Neural cell (in vitro differentiated cells): ENCODE results near the gene OOSP1. TPM values are rescaled to one million over a fixed set of nuclear protein-coding genes. Genes with fewer than 3 reads are reported as not detected.
"Not testable (repeated sequence)": the region's sequence is repeated elsewhere in the genome, so short reads cannot be mapped to it uniquely, and the experiment has no call there.

ENCODE experiments used
- H2AFZ ChIP-seq: fragments of 200-600, 300-800 bp; sonication (generic), shearing (Covaris generic); 2 replicates; pipeline ENCODE4 v1.6.0; 2014; ENCODE audit warnings: low read depth, mild to moderate bottlenecking, antibody characterized with exemption, low read length, moderate library complexity
- H3F3A ChIP-seq: fragments of 200-600 bp; shearing (Covaris generic); 2 replicates; pipeline ENCODE4 v1.6.1; 2016; ENCODE audit warnings: mild to moderate bottlenecking, moderate library complexity, mixed read lengths, antibody characterized with exemption, low read length; ENCODE audit not compliant: insufficient read depth, poor library complexity, severe bottlenecking
- H3K27ac ChIP-seq: fragments of 200-600, 300-800 bp; sonication (generic), shearing (Covaris generic); 2 replicates; pipeline ENCODE4 v1.5.1; 2014; ENCODE audit warnings: mild to moderate bottlenecking, low read length, moderate library complexity
- H3K27me3 ChIP-seq: fragments of 300-800, 200-600 bp; sonication (generic), shearing (Covaris generic); 2 replicates; pipeline ENCODE4 v1.6.0; 2014; ENCODE audit warnings: mild to moderate bottlenecking, low read depth, low read length, moderate library complexity; ENCODE audit not compliant: insufficient read depth
- H3K36me3 ChIP-seq: fragments of 300-800, 200-600 bp; sonication (generic), shearing (Covaris generic); 2 replicates; pipeline ENCODE4 v1.5.1; 2014; ENCODE audit warnings: mild to moderate bottlenecking, antibody characterized with exemption, low read length, moderate library complexity; ENCODE audit not compliant: insufficient read depth
- H3K4me2 ChIP-seq: fragments of 300-800, 200-600 bp; sonication (generic), shearing (Covaris generic); 2 replicates; pipeline ENCODE4 v1.6.0; 2014; ENCODE audit warnings: mild to moderate bottlenecking, low read length
- H3K4me3 ChIP-seq: fragments of 300-800, 200-600 bp; sonication (generic), shearing (Covaris generic); 2 replicates; pipeline ENCODE4 v1.5.1; 2014; ENCODE audit warnings: mild to moderate bottlenecking, low read length, moderate library complexity
- H3K79me2 ChIP-seq: fragments of 200-600 bp; shearing (Covaris generic); replicated peaks from 2 replicates; pipeline ENCODE4 v1.6.0; 2014; ENCODE audit warnings: mild to moderate bottlenecking, low read length, moderate library complexity; ENCODE audit not compliant: insufficient read depth
- H3K9ac ChIP-seq: fragments of 300-800, 200-600 bp; sonication (generic), shearing (Covaris generic); 2 replicates; pipeline ENCODE4 v1.6.1; 2016; ENCODE audit warnings: mild to moderate bottlenecking, low read length, mixed read lengths
- H3K9me2 ChIP-seq: fragments of 200-600 bp; shearing (Covaris generic); 2 replicates; pipeline ENCODE4 v1.6.1; 2016; ENCODE audit warnings: mild to moderate bottlenecking, low read length, mixed read lengths; ENCODE audit not compliant: insufficient read depth
- H3K9me3 ChIP-seq: fragments of 200-600, 300-800 bp; sonication (generic), shearing (Covaris generic); 2 replicates; pipeline ENCODE4 v1.6.1; 2016; ENCODE audit warnings: mild to moderate bottlenecking, mixed run types, low read length, moderate library complexity, mixed read lengths
- H4K20me1 ChIP-seq: fragments of 200-600 bp; shearing (Covaris generic); 2 replicates; pipeline ENCODE4 v1.6.1; 2016; ENCODE audit warnings: mild to moderate bottlenecking, mixed run types; ENCODE audit not compliant: insufficient read depth
- CTCF ChIP-seq: fragments of 450-650 bp; IDR thresholded peaks from 2 replicates; pipeline ENCODE4 v1.5.1; 2014; ENCODE audit warnings: antibody characterized with exemption, mild to moderate bottlenecking, moderate library complexity; ENCODE audit not compliant: poor library complexity, severe bottlenecking
- EP300 ChIP-seq: fragments of 450-650 bp; conservative IDR thresholded peaks from 2 replicates; pipeline ENCODE4 v1.6.1; 2014; ENCODE audit warnings: antibody characterized with exemption, mild to moderate bottlenecking, moderate library complexity; ENCODE audit not compliant: poor library complexity, severe bottlenecking
- EZH2 ChIP-seq: fragments of 200-600, 300-800 bp; shearing (Covaris generic), sonication (generic); IDR thresholded peaks from 2 replicates; pipeline ENCODE4 v1.6.1; 2014; ENCODE audit warnings: antibody characterized with exemption, low read length, borderline replicate concordance, mild to moderate bottlenecking; ENCODE audit not compliant: insufficient read depth, poor library complexity, severe bottlenecking
- MXI1 ChIP-seq: fragments of 450-650 bp; conservative IDR thresholded peaks from 2 replicates; pipeline ENCODE4 v1.6.1; 2014; ENCODE audit warnings: antibody characterized with exemption, mild to moderate bottlenecking; ENCODE audit not compliant: poor library complexity, severe bottlenecking
- POLR2AphosphoS5 ChIP-seq: IDR thresholded peaks from 2 replicates; pipeline ENCODE4 v1.6.1; 2012
- RAD21 ChIP-seq: fragments of 450-650 bp; conservative IDR thresholded peaks from 2 replicates; pipeline ENCODE4 v1.6.1; 2014; ENCODE audit warnings: antibody characterized with exemption, mild to moderate bottlenecking, moderate library complexity
- REST ChIP-seq: IDR thresholded peaks from 2 replicates; pipeline ENCODE4 v1.6.1; 2012; ENCODE audit warnings: borderline replicate concordance
- SMC3 ChIP-seq: fragments of 450-650 bp; conservative IDR thresholded peaks from 2 replicates; pipeline ENCODE4 v1.6.1; 2014; ENCODE audit warnings: antibody characterized with exemption, mild to moderate bottlenecking, moderate library complexity; ENCODE audit not compliant: poor library complexity
- TAF1 ChIP-seq: IDR thresholded peaks from 2 replicates; pipeline ENCODE4 v1.6.1; 2012; ENCODE audit warnings: low read depth
- polyA plus RNA-seq: library from polyadenylated mRNA; depleted of rRNA; stranded (reverse); fragments of >200 nt; gene quantifications from 2 replicates; pipeline ENCODE4 v1.2.3, GENCODE V29; 2014

Gene OOSP1
- polyA plus RNA-seq, 1 donor from 2014 or later: not detected

GRCh38 chr11:59900366-59901126 lies 37.7 kb upstream of the OOSP1 start:
- Histone ChIP-seq H3K4me2 (no peak overlapping the region), H3K27me3 (no peaks in the 10 kb centered on the region), H3K36me3 (no peaks in the 10 kb centered on the region), H3K9ac (no peak overlapping the region), H3K27ac (no peak overlapping the region), H4K20me1 (no peaks in the 10 kb centered on the region), H2AFZ (no peak overlapping the region), H3K9me2 (no peaks in the 10 kb centered on the region), H3K9me3 (no peaks in the 10 kb centered on the region), H3K4me3 (no peak overlapping the region), H3F3A (no peaks in the 10 kb centered on the region), H3K79me2 (no peaks in the 10 kb centered on the region)
- TF ChIP-seq MXI1 (no peak), RAD21 (no peak), SMC3 (no peak), EZH2 (no peak), CTCF (no peak), REST (no peak), POLR2AphosphoS5 (no peak)

- Histone ChIP-seq H3K9me2 (no peaks in the 10 kb centered on the region), H3K9ac (no peak overlapping the region), H3K27ac (no peak overlapping the region), H4K20me1 (no peaks in the 10 kb centered on the region), H3K4me3 (no peak overlapping the region), H3K79me2 (no peaks in the 10 kb centered on the region), H2AFZ (no peak overlapping the region), H3K27me3 (no peaks in the 10 kb centered on the region), H3K9me3 (no peaks in the 10 kb centered on the region), H3F3A (no peaks in the 10 kb centered on the region), H3K36me3 (no peaks in the 10 kb centered on the region), H3K4me2 (no peak overlapping the region)
- TF ChIP-seq MXI1 (no peak), SMC3 (no peak), EP300 (no peak), REST (no peak), TAF1 (no peak), RAD21 (no peak), POLR2AphosphoS5 (no peak), CTCF (no peak), EZH2 (no peak)
Measured at GRCh38 chr11:59901306-59901705, 36.9 kb upstream of the OOSP1 start.

- not testable (repeated sequence) for H3K9me3 ChIP-seq, H3K79me2 ChIP-seq, H3K27me3 ChIP-seq, H2AFZ ChIP-seq, H3K27ac ChIP-seq, H3K4me3 ChIP-seq, H3K9me2 ChIP-seq, H3F3A ChIP-seq, H3K4me2 ChIP-seq, H3K9ac ChIP-seq, H3K36me3 ChIP-seq, H4K20me1 ChIP-seq
Measured at GRCh38 chr11:59903569-59903968, 34.7 kb upstream of the OOSP1 start.
